Measurements from ENCODE around the gene MAPT.

DNA sequence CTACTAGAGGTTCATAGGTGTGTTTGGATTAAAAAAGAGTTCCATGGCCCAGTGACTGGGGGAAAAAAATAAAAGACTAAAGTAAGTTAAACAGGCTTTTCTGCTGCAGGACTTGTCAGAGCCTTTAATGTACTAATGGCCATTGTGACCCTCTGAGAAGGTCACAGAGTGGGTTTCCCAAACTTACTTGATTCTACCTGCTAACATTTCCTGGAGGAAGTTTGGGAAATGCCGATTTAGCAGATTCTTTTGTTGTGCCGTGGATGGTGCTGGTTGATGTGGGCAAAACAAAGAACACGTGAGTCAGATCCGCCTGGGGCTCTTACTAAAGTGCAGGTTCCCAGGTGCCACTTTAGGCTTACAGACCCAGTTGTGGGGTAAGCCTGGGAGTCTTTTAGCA, 91.1 kb downstream of the MAPT start:
- TF ChIP-seq, protein P1, sequence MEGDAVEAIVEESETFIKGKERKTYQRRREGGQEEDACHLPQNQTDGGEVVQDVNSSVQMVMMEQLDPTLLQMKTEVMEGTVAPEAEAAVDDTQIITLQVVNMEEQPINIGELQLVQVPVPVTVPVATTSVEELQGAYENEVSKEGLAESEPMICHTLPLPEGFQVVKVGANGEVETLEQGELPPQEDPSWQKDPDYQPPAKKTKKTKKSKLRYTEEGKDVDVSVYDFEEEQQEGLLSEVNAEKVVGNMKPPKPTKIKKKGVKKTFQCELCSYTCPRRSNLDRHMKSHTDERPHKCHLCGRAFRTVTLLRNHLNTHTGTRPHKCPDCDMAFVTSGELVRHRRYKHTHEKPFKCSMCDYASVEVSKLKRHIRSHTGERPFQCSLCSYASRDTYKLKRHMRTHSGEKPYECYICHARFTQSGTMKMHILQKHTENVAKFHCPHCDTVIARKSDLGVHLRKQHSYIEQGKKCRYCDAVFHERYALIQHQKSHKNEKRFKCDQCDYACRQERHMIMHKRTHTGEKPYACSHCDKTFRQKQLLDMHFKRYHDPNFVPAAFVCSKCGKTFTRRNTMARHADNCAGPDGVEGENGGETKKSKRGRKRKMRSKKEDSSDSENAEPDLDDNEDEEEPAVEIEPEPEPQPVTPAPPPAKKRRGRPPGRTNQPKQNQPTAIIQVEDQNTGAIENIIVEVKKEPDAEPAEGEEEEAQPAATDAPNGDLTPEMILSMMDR (IDR thresholded peaks at IDR 0.05 in 4 of 5, conservative IDR thresholded peaks at IDR 0.05 in 1 of 5), result no peak
- no peak for TF ChIP-seq POLR2A (IDR thresholded peaks at IDR 0.05)
